K562 (cell line): ENCODE measurements around the gene ATAD3C. TPM values are rescaled to one million over a fixed set of nuclear protein-coding genes. Genes with fewer than 3 reads are reported as not detected.

ENCODE experiments used
- ATAC-seq: fragments of 200-7000 bp; cut with Tn5 transposase; 3 replicates; pipeline ENCODE4 v1.9.1; 2020; ENCODE audit warnings: moderate library complexity
- BruUV-seq: library from RNA; stranded (reverse); fragments of 400-500 nt; replicated peaks from 2 replicates; lab custom pipeline; 2021; lab: Mats Ljungman, UMichigan
- CTCF ChIA-PET: fragments of 300-600 bp; formaldehyde crosslinking; extraction: SDS; loops from one replicate; lab custom pipeline; 2021; ENCODE audit warnings: low intra/inter-chr PET ratio; lab: Yijun Ruan, JAX
- POLR2A ChIA-PET: fragments of 300-600, 350-650 bp; sonication (Branson Sonifier 250); formaldehyde crosslinking; extraction: SDS; loops from one replicate; lab custom pipeline; 2021; ENCODE audit warnings: antibody characterized with exemption, inconsistent platforms; lab: Yijun Ruan, JAX
- DNase-seq, 4 experiments: peaks; one replicate each; pipeline versions ENCODE4 v3.0.0 to v3.0.0-alpha.2; 2011 to 2018; ENCODE audit warnings: low spot score in 3 of 4, mixed read lengths in 3 of 4; ENCODE audit errors: extremely low read depth in 1 of 4
- FAIRE-seq: peaks from 2 replicates; lab custom pipeline; 2011; peaks lifted over from hg19 to GRCh38; lab: Jason Lieb, UNC
- H2AFZ ChIP-seq: 2 replicates; pipeline ENCODE4 v1.6.0; 2011; ENCODE audit warnings: low read depth, low read length, control low read depth, inconsistent platforms
- H3K27ac ChIP-seq: fragments of 200-600 bp; 3 replicates; pipeline ENCODE4 v1.8.0; 2011; ENCODE audit warnings: low read depth, mild to moderate bottlenecking, control low read depth, inconsistent platforms, low read length, moderate library complexity, mixed read lengths; ENCODE audit errors: extremely low read depth
- H3K27me3 ChIP-seq, 2 experiments: fragments of 300-600 bp in 1 of 2; 2 replicates in 1 of 2; 3 replicates in 1 of 2; pipeline versions ENCODE4 v1.6.0 to v1.8.0; 2011; ENCODE audit warnings: inconsistent platforms in 2 of 2, low read length in 2 of 2, mild to moderate bottlenecking in 1 of 2, mixed read lengths in 1 of 2, moderate library complexity in 1 of 2; ENCODE audit not compliant: control insufficient read depth in 2 of 2, insufficient read depth in 2 of 2
- H3K36me3 ChIP-seq: fragments of 300-600 bp; 3 replicates; pipeline ENCODE4 v1.8.0; 2011; ENCODE audit warnings: mild to moderate bottlenecking, low read length, inconsistent platforms; ENCODE audit not compliant: control insufficient read depth, insufficient read depth
- H3K4me1 ChIP-seq, 2 experiments: fragments of 200-600 bp in 1 of 2; replicated peaks in 1 of 2; 2 replicates in 1 of 2; 3 replicates in 1 of 2; pipeline versions ENCODE4 v1.5.1 to v1.8.0; 2011; ENCODE audit warnings: inconsistent platforms in 2 of 2, low read length in 2 of 2, mild to moderate bottlenecking in 1 of 2, mixed read lengths in 1 of 2, moderate library complexity in 1 of 2; ENCODE audit not compliant: control insufficient read depth in 2 of 2, insufficient read depth in 2 of 2
- H3K4me2 ChIP-seq: 2 replicates; pipeline ENCODE4 v1.6.1; 2011; ENCODE audit warnings: low read length, control low read depth, inconsistent platforms, mixed read lengths; ENCODE audit not compliant: insufficient read depth
- H3K4me3 ChIP-seq: fragments of 200-600 bp; sonication (generic), shearing (Covaris generic); 2 replicates; pipeline ENCODE4 v1.5.1; 2016; ENCODE audit warnings: control low read depth, inconsistent platforms
- H3K79me2 ChIP-seq: fragments of 200-600 bp; 3 replicates; pipeline ENCODE4 v1.8.0; 2011; ENCODE audit warnings: low read length, inconsistent platforms; ENCODE audit not compliant: control insufficient read depth, insufficient read depth
- H3K9ac ChIP-seq, 2 experiments: 2 replicates each; pipeline versions ENCODE4 v1.6.0 to v1.6.1; 2011; ENCODE audit warnings: low read depth in 2 of 2, low read length in 2 of 2, control low read depth in 1 of 2, inconsistent platforms in 1 of 2, mild to moderate bottlenecking in 1 of 2, mixed read lengths in 1 of 2; ENCODE audit not compliant: insufficient read depth in 1 of 2
- H3K9me1 ChIP-seq: one replicate; pipeline ENCODE4 v1.6.0; 2011; ENCODE audit warnings: inconsistent platforms, mild to moderate bottlenecking, low read length, moderate library complexity; ENCODE audit not compliant: control insufficient read depth, insufficient read depth
- H3K9me3 ChIP-seq: replicated peaks from 2 replicates; pipeline ENCODE4 v1.5.1; 2011; ENCODE audit warnings: low read depth, low read length, inconsistent platforms; ENCODE audit not compliant: control insufficient read depth, insufficient read depth
- H4K20me1 ChIP-seq: replicated peaks from 2 replicates; pipeline ENCODE4 v1.6.1; 2011; ENCODE audit warnings: low read length, inconsistent platforms, mixed read lengths; ENCODE audit not compliant: control insufficient read depth, insufficient read depth
- CREB3L1 ChIP-seq: fragments of 450-650 bp; IDR thresholded peaks from 2 replicates; pipeline ENCODE4 v1.6.1; 2014; ENCODE audit warnings: low read depth, mild to moderate bottlenecking, moderate library complexity, borderline replicate concordance
- ILK ChIP-seq: fragments of 450-650 bp; IDR thresholded peaks from 2 replicates; pipeline ENCODE4 v1.6.1; 2016; ENCODE audit warnings: missing genetic modification characterization, low read depth, mild to moderate bottlenecking, missing compliant biosample characterization, moderate library complexity, borderline replicate concordance
- STAG1 ChIP-seq: sonication (generic); formaldehyde crosslinking; IDR thresholded peaks from 2 replicates; pipeline ENCODE4 v1.5.0; 2020; ENCODE audit warnings: missing genetic modification reagents, borderline replicate concordance
- TFE3 ChIP-seq: fragments of 450-650 bp; formaldehyde crosslinking; IDR thresholded peaks from 2 replicates; pipeline ENCODE4 v1.4.0; 2020; ENCODE audit warnings: mild to moderate bottlenecking, mixed read lengths
- ZBTB43 ChIP-seq: sonication (generic); formaldehyde crosslinking; IDR thresholded peaks from 2 replicates; pipeline ENCODE4 v1.8.0; 2023; ENCODE audit warnings: mild to moderate bottlenecking, missing genetic modification reagents
- WGBS: fragments of 100-300 bp; shearing (Covaris generic); methylation state at CpG from one replicate; pipeline ENCODE4 v1.1.6; 2016; ENCODE audit warnings: low coverage, mixed read lengths; ENCODE audit not compliant: insufficient coverage; ENCODE audit errors: missing lambda C conversion rate; 5-methylcytosine and 5-hydroxymethylcytosine counted together
- in situ Hi-C: fragments of 300-500 bp; cut with MboI; formaldehyde crosslinking; loops from 4 replicates; pipeline ENCODE4 v1.15.0; 2018; ENCODE audit warnings: inconsistent platforms, mixed read lengths
- intact Hi-C: fragments of 100-400 bp; cut with micrococcal nuclease; formaldehyde crosslinking; loops from 2 replicates; pipeline ENCODE4 v1.14.2; 2022
- polyA plus RNA-seq, 8 experiments: library from polyadenylated mRNA; depleted of rRNA in 4 of 8; stranded (reverse) in 5 of 8; unstranded in 3 of 8; fragments of >200 nt; fragmentation: Nextera tagmentation in 2 of 8; fragmentation: Illumina TruSeq in 1 of 8; extraction: Ambion mirVana in 2 of 8; extraction: Trizol in 1 of 8; gene quantifications; 2 replicates each; pipeline versions ENCODE4 v1.2.1 to v1.2.3, GENCODE V29; 2011 to 2014; ENCODE audit warnings: inconsistent platforms in 1 of 8, missing spikeins in 1 of 8
- total RNA-seq, 7 experiments: library from RNA; depleted of rRNA in 6 of 7; stranded (reverse); fragments of >200 nt in 6 of 7; fragmentation: Illumina TruSeq in 2 of 7; extraction: Trizol in 2 of 7; gene quantifications; 2 replicates each; pipeline versions ENCODE4 v1.2.1 to v1.2.3, GENCODE V29; 2011 to 2021; ENCODE audit warnings: low replicate concordance in 1 of 7

Gene ATAD3C
- total and polyA plus RNA-seq, 9 of the 15 experiments (the other 6 are each of a cell fraction or from before 2014, with no cell fraction given), result 0.03 to 0.18 TPM; not detected in 7

- no peak for TF ChIP-seq TFE3
- TF ChIP-seq, all 486 proteins: peak for 7
Measured at GRCh38 chr1:1435911-1436629, 13.4 kb upstream of the ATAD3C start (continued).

DNA sequence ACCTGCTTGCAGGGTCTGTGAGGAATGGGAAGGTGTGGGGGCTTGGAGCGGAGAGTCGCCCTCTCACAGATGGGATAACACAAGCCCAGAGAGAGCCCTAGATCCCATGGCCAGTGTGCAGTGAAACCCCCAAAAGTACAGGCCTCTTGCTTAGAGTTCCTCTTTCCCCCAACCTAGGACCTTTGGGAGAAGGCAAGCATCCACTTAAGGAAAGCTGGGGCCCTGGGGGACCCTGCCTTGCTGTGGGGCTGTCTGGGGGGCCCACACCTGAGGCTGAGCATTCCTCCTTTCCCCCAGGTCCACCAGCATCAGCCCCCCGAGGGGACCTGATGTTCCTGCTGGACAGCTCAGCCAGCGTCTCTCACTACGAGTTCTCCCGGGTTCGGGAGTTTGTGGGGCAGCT lies 12.9 kb upstream of the ATAD3C start:
- ChIA-PET POLR2A (interaction anchor here (0.6 to 1.4 kb wide), 5 partner anchors 37 to 392 kb away, joined by 3 to 7 read pairs (median 3); partner anchors contain the start of gene CCNL2), CTCF (no interaction called here)
- intact Hi-C loops (no loop called here), in situ Hi-C loops (no loop called here)
- 76% methylated on average over 7 of the region's 7 CpGs for WGBS
- no peaks in the 10 kb centered on the region for H3K9me1 ChIP-seq
- no TSS peak for BruUV-seq
- H3K4me3 ChIP-seq, result no peak overlapping the region
- no peaks in the 10 kb centered on the region for H3K9me3 ChIP-seq
- no peaks in the 10 kb centered on the region for H3K27me3 ChIP-seq
- H3K4me1 ChIP-seq, result peaks cover 44 to 97% of the 10 kb centered on the region in 2 experiments
- ATAC-seq (no peak), DNase-seq (peak in 1 of 4 experiments; percentile 13), FAIRE-seq (no peak)
- H3K9ac ChIP-seq, result peak overlapping the region in 1 of 2 experiments; percentile 90; a peak in 2 of 4 replicates
- no peak overlapping the region for H3K27ac ChIP-seq
- H2AFZ ChIP-seq, result no peak overlapping the region
- H3K4me2 ChIP-seq, result no peak overlapping the region
- H3K79me2 ChIP-seq, result no peaks in the 10 kb centered on the region; the same call in 2 of the 3 replicates
- no peak for TF ChIP-seq CREB3L1
- TF ChIP-seq STAG1, result 0 out of 2 replicates have a peak, but pooled peaks have one; percentile 6
- TF ChIP-seq ZBTB43 (CRISPR knock-in tag), result no peak
- TF ChIP-seq ILK (tag), result no peak
- no peaks in the 10 kb centered on the region for H3K36me3 ChIP-seq
- no peaks in the 10 kb centered on the region for H4K20me1 ChIP-seq
